Osteoblast (primary cell): ENCODE results near the gene IL23A. TPM values are rescaled to one million over a fixed set of nuclear protein-coding genes. Genes with fewer than 3 reads are reported as not detected.

Source experiments
- DNase-seq: peaks from one replicate; pipeline ENCODE4 v3.0.0; 2011; ENCODE audit warnings: low spot score, mixed read lengths; ENCODE audit not compliant: insufficient read length; ENCODE audit errors: missing footprints
- H2AFZ ChIP-seq: 2 replicates; pipeline ENCODE4 v1.6.0; 2011; ENCODE audit warnings: mild to moderate bottlenecking, low read length
- H3K27ac ChIP-seq: 2 replicates; pipeline ENCODE4 v1.5.1; 2011; ENCODE audit warnings: mild to moderate bottlenecking, low read depth, low read length, moderate library complexity
- H3K27me3 ChIP-seq: 2 replicates; pipeline ENCODE4 v1.6.0; 2012; ENCODE audit warnings: mild to moderate bottlenecking, control low read depth, inconsistent platforms, low read length, moderate library complexity; ENCODE audit not compliant: insufficient read depth
- H3K36me3 ChIP-seq: 2 replicates; pipeline ENCODE4 v1.5.1; 2011; ENCODE audit warnings: mild to moderate bottlenecking, low read length, control low read depth, moderate library complexity; ENCODE audit not compliant: insufficient read depth
- H3K4me1 ChIP-seq: 2 replicates; pipeline ENCODE4 v1.5.1; 2011; ENCODE audit warnings: mild to moderate bottlenecking, low read length, control low read depth, moderate library complexity; ENCODE audit not compliant: insufficient read depth
- H3K4me2 ChIP-seq: 2 replicates; pipeline ENCODE4 v1.6.0; 2011; ENCODE audit warnings: mild to moderate bottlenecking, low read length; ENCODE audit not compliant: insufficient read depth
- H3K4me3 ChIP-seq: fragments of 200-600 bp; sonication (generic); 3 replicates; pipeline ENCODE4 v1.5.1; 2012; ENCODE audit warnings: mild to moderate bottlenecking, low read length, inconsistent platforms; ENCODE audit not compliant: insufficient read depth
- H3K79me2 ChIP-seq: 2 replicates; pipeline ENCODE4 v1.6.0; 2012; ENCODE audit warnings: mild to moderate bottlenecking, low read length, control low read depth, inconsistent platforms; ENCODE audit not compliant: insufficient read depth
- H3K9me3 ChIP-seq: 2 replicates; pipeline ENCODE4 v1.5.1; 2011; ENCODE audit warnings: low read depth, low read length, control low read depth
- H4K20me1 ChIP-seq: 2 replicates; pipeline ENCODE4 v1.6.0; 2012; ENCODE audit warnings: mild to moderate bottlenecking, low read length, control low read depth; ENCODE audit not compliant: insufficient read depth
- CTCF ChIP-seq: IDR thresholded peaks from 2 replicates; pipeline ENCODE4 v1.5.1; 2011; ENCODE audit warnings: mild to moderate bottlenecking, low read depth, low read length, moderate library complexity; ENCODE audit errors: extremely low read depth
- small RNA-seq: library from RNA; depleted of rRNA; stranded (forward); fragments of <200 nt; gene quantifications from one replicate; pipeline ENCODE3, GENCODE V24; 2012
- total RNA-seq: library from RNA; depleted of rRNA; stranded (reverse); fragments of >200 nt; gene quantifications from 2 replicates; pipeline ENCODE4 v1.2.3, GENCODE V29; 2012

IL23A gene
- total RNA-seq, 1 donor = not detected

GRCh38 chr12:56389412-56389811 is 50.7 kb downstream of the IL23A start:
- no peak for TF ChIP-seq CTCF
- no peak for DNase-seq

More at GRCh38 chr12:56389412-56389811, 50.7 kb downstream of the IL23A start:
- Histone ChIP-seq H3K27me3 (no peaks in the 10 kb centered on the region), H3K79me2 (no peaks in the 10 kb centered on the region), H3K4me2 (no peak overlapping the region), H3K27ac (no peak overlapping the region), H3K4me1 (peaks cover 15% of the 10 kb centered on the region), H4K20me1 (no peaks in the 10 kb centered on the region), H2AFZ (no peak overlapping the region), H3K9me3 (no peaks in the 10 kb centered on the region), H3K36me3 (no peaks in the 10 kb centered on the region), H3K4me3 (no peak overlapping the region)

Small RNA genes lying within 50 kb of the gene (small RNA-seq; reads per million reads assigned to genes)
- not detected for gene RNU7-40P

Other genes with a start within 250 kb of the IL23A start
- gene PA2G4, start 234.3 kb upstream of the IL23A start, total RNA-seq = 99.0 and 115 TPM in 2 replicates
- 1,930 and 2,844 TPM in 2 replicates for gene RPL41, start 222.3 kb upstream of the IL23A start, total RNA-seq
- 9.0 and 10.6 TPM in 2 replicates for gene ZC3H10, start 220.6 kb upstream of the IL23A start, total RNA-seq
- 239 and 304 TPM in 2 replicates for gene ESYT1, start 210.6 kb upstream of the IL23A start, total RNA-seq
- gene MYL6B, start 186.3 kb upstream of the IL23A start, total RNA-seq = 49.8 and 53.9 TPM in 2 replicates
- gene MYL6, start 180.5 kb upstream of the IL23A start, total RNA-seq = 848 and 873 TPM in 2 replicates
- gene SMARCC2, start 149.4 kb upstream of the IL23A start, total RNA-seq = 65.9 and 70.4 TPM in 2 replicates
- 155 and 159 TPM in 2 replicates for gene RNF41, start 117.0 kb upstream of the IL23A start, total RNA-seq
- gene NABP2, start 114.5 kb upstream of the IL23A start, total RNA-seq = 26.8 and 27.4 TPM in 2 replicates
- not detected in 2 replicates for gene SLC39A5, start 108.8 kb upstream of the IL23A start, total RNA-seq
- 17.7 and 18.8 TPM in 2 replicates for gene ANKRD52, start 80.5 kb upstream of the IL23A start, total RNA-seq
- 10.1 and 14.4 TPM in 2 replicates for gene COQ10A, start 71.9 kb upstream of the IL23A start, total RNA-seq
- 106 and 114 TPM in 2 replicates for gene CS, start 38.6 kb upstream of the IL23A start, total RNA-seq
- gene CNPY2, start 22.9 kb upstream of the IL23A start, total RNA-seq = 82.5 and 83.7 TPM in 2 replicates
- gene PAN2, start 4.9 kb upstream of the IL23A start, total RNA-seq = 10.5 and 19.2 TPM in 2 replicates
- gene STAT2, start 21.2 kb downstream of the IL23A start, total RNA-seq = 567 and 652 TPM in 2 replicates
- gene APOF, start 24.0 kb downstream of the IL23A start, total RNA-seq = not detected in 2 replicates
- 4.1 and 4.7 TPM in 2 replicates for gene TIMELESS, start 110.5 kb downstream of the IL23A start, total RNA-seq
- not detected in 2 replicates for gene MIP, start 115.8 kb downstream of the IL23A start, total RNA-seq
- 2.5 and 2.7 TPM in 2 replicates for gene SPRYD4, start 129.7 kb downstream of the IL23A start, total RNA-seq
- 0.36 TPM in 1 of 2 replicates, not detected in the other for gene GLS2, start 149.3 kb downstream of the IL23A start, total RNA-seq
- gene RBMS2, start 182.9 kb downstream of the IL23A start, total RNA-seq = 24.2 and 26.2 TPM in 2 replicates